GM21390 (cell line): ENCODE data around the gene JOSD1.

ENCODE experiments used
- ATAC-seq: cut with Tn5 transposase; IDR thresholded peaks from one replicate; pipeline ENCODE4 v1.9.1; 2021; ENCODE audit not compliant: unreplicated experiment

Gene JOSD1

DNA sequence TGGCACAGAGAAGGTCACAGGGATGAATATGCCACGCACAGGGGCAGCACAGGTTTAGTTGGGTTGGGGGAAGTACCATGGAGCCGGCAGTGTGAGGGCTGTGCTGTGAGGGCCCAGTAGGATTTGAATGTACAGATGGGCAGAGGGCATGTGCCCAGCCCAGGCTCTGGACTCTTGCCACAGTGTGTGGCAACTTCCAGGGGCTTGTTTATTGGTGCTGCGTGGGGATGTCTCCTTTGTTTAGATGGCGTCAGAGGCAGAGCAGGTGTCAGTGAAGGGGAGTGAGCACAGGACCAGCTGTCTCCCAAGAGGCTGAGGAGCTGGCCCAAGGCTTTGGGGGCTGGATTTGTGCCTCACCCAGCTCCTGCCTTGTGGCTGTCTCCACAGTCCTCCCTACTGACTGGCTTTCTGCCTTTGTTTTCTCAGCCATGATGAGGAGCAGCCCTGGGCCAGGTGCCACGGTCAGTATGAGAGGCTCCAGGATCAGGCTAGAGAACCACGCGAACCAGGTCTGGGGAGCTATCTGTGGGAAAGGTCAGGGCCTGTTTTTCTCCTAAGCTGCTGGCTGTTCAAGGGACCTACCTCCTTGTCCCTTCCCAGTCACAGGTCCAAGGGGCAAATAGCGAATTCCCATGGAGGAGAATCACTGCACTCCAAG lies 33.1 kb upstream of the JOSD1 start:
- ATAC-seq: no peak

- no peak for ATAC-seq
Measured at GRCh38 chr22:38733329-38733723, 32.6 kb upstream of the JOSD1 start.

DNA sequence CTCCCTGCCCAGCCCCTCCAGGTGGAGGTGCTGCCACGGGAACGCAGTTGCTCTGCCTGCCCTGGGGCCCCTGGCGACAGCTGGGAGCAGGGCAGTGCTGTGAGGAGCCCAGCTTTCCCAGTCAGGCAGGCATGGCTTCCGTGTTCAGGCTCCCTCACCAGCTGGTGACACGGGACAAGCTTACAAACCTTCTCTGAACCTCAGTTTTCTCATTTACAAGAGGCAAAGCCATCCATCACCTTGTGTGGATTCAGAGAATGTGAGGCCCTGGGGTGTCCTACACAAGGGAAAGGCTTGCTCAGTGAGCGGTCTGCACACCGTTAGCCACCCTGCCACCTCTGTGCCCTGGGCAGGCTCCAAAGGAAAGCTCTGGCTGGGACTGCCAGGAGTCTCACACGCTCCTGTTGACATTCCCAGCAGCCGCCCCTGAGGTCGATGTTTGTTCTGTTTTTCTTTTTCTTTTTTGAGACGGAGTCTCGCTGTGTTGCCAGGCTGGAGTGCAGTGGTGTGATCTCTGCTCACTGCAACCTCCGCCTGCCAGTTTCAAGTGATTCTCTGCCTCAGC lies 31.6 kb upstream of the JOSD1 start:
- ATAC-seq: no peak

DNA sequence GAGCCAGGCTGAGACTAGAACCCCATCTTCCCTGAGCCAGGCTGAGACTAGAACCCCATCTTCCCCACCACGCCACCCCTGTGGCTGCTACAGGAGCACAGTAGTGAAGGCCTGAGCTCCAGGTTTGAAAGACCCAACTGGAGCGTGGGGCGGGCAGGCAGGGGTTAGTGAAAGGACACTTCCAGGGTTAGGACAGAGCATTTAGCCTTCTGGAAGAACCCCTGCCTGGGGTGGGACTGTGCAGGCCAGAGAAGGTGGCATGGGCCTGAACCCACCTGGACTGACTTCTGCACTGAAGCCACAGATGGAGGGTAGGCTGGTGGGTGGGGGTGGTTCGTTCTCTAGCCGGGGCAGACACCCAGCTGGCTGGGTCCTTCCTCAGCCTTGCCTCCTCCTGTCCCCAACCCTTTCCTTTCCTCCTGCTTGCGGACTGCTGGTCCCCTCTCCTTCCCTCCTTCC lies 31.0 kb upstream of the JOSD1 start:
- ATAC-seq: no peak

DNA sequence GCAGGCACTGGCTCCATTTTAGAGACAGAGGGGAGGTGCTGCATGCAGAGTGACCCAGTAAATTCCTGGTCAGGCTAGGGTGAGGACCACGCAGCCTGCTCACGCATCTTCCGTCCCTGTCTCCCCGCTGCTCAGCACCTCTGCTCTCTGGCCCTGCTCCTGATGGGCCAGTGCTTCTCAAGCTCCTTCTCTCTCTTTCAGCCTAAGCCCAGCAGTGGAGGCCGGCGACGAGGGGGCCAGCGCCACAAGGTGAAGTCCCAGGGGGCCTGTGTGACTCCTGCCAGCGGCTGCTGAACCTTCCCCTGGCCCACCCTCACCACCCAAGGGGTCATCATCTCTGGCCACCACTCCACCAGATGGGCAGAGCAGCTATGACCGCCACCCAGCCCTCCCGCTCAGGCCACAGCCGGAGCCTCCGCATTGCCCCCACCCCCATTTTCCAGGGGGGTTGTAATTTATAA lies 29.7 kb upstream of the JOSD1 start:
- ATAC-seq: no peak

GRCh38 chr22:38729946-38730345 lies 29.2 kb upstream of the JOSD1 start:
- no peak for ATAC-seq

GRCh38 chr22:38728871-38729796 lies 28.4 kb upstream of the JOSD1 start:
- ATAC-seq: no peak

DNA sequence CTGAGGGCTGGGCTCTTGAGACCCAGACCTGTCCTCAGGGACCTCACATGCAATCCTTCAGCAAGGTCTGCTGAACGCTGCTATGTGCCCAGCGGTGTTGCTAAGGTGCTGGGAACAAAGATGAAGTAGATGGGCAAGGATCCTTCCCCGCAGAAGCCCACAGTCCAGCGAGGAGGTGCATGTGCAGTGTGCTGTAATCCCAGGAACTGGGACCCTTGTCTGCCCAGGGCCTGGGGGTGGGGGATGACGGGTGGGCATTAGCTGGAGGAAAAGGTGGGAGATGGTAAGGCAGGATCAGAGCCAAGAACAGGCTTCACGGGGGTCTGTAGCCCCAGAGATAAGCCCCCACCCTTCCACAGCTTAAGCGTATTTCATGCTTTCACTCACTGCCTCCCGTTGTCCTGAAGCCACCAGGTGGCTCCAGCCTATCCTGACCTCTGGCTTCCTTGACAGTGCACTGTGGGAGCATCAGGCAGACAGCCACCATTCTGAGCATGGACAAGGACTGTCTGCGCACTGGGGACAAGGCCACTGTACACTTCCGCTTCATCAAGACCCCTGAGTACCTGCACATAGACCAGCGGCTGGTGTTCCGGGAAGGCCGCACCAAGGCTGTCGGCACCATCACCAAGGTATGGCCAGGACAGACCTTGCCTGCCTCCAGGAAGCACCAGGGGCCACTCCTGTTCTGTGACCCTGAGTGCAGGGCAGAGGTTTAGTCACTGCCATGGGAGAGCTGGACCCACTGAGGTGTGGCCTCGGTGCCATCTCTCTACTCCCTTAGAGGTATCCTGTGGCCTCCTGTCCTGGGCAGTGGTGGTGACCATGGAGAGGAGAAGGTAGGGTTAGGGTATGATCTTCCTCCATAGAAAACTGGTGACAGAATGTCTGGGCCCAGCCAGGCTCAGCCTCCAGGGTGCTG lies 27.0 kb upstream of the JOSD1 start:
- ATAC-seq: no peak

DNA sequence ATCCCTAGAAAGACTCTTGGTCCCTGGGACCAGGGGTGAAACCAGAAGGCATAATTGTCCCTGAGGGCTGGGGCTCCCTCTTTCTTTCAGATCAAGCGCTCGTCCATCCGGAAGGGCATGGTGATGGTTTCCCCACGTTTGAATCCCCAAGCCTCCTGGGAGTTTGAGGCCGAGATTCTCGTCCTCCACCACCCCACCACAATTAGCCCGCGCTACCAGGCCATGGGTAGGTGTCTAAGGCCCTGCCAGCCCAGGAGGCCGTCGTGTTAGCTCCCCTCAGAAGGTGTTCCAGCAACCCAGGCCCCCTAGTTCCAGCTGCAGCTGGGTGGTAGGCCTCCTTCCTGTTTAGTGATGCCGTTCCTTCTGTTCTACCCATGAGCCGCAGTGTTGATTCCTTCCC lies 26.4 kb upstream of the JOSD1 start:
- no peak for ATAC-seq

DNA sequence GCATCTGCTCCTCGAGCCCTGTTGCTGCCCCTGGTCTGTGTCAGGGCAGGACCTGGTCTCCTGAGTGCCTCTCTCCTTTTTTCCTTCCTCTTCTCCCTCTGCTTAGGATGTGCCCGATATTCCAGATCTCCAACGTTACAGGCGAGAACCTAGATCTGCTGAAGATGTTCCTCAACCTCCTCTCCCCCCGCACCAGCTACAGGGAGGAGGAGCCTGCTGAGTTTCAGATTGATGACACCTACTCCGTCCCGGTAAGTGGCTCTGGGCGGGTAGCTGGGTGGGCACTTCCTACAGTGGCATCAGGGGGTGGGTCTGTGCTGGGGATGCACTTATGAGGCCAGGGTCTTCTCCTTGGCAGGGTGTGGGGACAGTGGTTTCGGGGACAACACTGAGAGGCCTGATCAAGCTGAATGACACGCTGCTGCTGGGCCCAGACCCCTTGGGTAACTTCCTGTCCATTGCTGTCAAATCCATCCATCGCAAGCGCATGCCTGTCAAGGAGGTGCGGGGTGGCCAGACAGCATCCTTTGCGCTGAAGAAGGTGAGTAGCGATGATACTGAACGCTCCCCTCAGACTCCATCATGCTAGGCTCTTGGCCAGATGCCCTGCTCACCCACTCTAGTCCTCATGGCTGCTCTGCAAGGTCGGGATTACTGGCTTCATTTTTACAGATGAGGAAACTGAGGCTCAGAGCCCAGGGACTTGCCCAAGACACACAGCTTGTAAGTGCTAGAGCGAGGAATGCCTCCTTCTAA lies 25.3 kb upstream of the JOSD1 start:
- ATAC-seq: no peak

DNA sequence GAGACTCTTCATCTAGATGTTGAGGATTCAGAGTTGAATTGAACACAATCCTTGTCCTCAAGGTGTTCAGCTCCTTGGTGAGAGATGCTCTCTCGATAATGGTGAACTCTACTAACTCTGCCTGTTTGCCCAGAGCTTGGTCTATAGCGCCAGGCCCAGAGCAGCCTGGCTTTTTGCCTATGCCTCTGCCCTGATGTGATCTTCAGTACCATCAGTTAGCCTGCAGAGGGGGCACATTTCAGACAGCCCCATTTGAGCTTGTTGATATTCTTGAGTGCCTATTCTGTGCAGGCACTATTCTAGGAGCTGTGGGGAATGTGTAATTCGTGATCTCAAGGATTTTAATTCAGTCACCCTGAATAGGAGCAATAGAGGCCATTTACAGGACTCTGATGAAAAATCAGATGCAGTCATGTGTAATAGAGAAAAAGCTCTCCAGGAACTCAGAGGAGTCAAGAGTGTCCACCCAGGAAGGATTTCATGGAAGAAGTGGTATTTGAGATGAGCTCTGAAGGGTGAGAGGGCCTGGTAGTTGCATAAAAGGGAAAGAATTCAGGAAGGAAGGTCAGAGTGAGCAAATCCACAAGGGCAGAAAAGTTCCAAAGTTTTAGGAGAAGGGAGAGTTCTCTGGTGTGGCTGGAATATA lies 24.3 kb upstream of the JOSD1 start:
- ATAC-seq: no peak

- ATAC-seq: no peak
Measured at GRCh38 chr22:38724176-38724575, 23.4 kb upstream of the JOSD1 start.

- ATAC-seq: no peak
Measured at GRCh38 chr22:38721551-38721950, 20.8 kb upstream of the JOSD1 start.

DNA sequence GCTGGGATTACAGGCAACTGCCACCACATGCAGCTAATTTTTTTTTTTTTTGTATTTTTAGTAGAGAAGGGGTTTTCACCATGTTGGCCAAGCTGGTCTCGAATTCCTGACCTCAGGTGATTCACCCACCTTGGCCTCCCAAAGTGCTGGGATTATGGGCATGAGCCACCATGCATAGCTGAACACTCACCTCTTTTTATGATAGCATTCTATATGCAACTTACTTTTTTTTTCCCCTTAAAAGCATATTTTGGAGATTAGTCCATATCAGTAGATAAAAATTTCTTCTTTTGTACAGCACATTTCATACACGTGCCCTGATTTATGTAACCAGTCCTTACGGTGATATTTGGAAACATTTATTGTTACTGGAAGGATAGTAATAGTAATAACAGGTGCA lies 19.6 kb upstream of the JOSD1 start:
- ATAC-seq: no peak

GRCh38 chr22:38719196-38719595 lies 18.5 kb upstream of the JOSD1 start:
- no peak for ATAC-seq

- ATAC-seq: no peak
Measured at GRCh38 chr22:38718414-38718813, 17.7 kb upstream of the JOSD1 start.

DNA sequence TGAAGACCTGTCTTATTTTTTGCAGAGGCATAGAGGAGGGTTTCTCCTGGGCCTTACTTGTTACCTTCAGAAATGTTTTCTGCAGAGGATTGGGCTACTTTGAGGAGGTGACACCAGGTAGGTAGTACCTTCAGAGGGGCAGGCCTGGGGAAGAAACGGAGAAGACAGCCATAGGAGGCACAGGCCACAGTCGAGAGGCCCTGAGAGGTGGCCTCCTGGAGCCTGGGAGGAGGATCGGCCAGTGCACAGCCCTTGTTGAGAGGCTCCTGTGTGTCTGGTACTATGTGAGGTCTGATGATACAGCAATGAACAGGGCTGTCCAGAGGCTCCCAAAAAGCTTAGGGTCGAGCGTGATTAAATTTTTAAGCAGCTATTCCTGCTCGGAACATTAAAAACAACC lies 16.5 kb upstream of the JOSD1 start:
- no peak for ATAC-seq

DNA sequence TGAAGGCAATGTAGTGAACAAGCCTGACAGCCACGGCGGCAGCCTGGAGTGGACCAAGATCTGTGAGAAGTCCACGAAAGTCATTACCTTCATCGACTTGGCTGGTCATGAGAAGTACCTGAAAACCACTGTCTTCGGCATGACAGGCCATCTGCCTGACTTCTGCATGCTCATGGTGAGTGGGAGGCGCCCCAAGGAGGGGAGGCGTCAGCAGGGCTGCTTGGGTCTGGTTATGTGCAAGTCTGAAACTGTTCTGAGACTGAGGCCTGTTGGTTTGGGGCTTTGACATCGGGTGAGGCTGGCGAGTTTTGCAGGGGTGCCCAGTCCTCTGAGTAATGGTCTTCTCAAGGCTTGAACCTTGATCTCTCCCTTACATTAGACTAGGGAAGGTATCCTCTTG lies 16.1 kb upstream of the JOSD1 start:
- no peak for ATAC-seq

GRCh38 chr22:38716271-38716670 lies 15.5 kb upstream of the JOSD1 start:
- ATAC-seq: no peak

DNA sequence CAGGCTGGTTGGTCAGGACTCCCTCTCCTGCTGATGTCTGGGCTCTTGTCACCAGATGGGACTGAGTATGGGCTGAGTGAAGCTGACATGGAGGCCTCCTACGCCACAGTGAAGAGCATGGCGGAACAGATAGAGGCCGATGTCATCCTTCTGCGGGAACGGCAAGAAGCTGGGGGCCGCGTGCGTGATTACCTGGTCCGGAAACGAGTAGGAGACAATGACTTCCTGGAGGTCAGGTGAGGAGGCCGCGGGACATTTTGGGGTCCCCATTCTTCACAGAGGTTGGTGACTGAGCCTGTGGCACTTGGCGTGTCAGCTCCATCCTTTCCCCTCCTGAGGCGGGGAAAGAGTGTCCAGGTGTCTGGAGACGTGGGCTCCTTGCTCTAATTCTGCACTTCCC lies 15.1 kb upstream of the JOSD1 start:
- no peak for ATAC-seq
